Suprapubic skin (tissue), 4 donors: Measurements from ENCODE around the gene ITM2C. TPM values are rescaled to one million over a fixed set of nuclear protein-coding genes. Genes with fewer than 3 reads are reported as not detected.

Source experiments
- DNase-seq, 2 donors: peaks; one replicate each; pipeline ENCODE4 v3.0.0-alpha.2; 2019; ENCODE audit warnings: low spot score in 2 of 2
- H3K27ac ChIP-seq: fragments of 200-600 bp; sonication (generic); one replicate; pipeline ENCODE4 v1.5.1; 2019
- H3K27me3 ChIP-seq: fragments of 200-600 bp; sonication (generic); one replicate; pipeline ENCODE4 v1.5.1; 2019
- H3K36me3 ChIP-seq: fragments of 200-600 bp; sonication (generic); one replicate; pipeline ENCODE4 v1.5.1; 2019
- H3K4me1 ChIP-seq: fragments of 200-600 bp; sonication (generic); one replicate; pipeline ENCODE4 v1.5.1; 2019
- H3K4me3 ChIP-seq: fragments of 200-600 bp; sonication (generic); one replicate; pipeline ENCODE4 v1.5.1; 2019; ENCODE audit warnings: mild to moderate bottlenecking
- H3K9me3 ChIP-seq: fragments of 200-600 bp; sonication (generic); one replicate; pipeline ENCODE4 v1.5.1; 2019
- CTCF ChIP-seq, 2 donors: fragments of 200-600 bp in 1 of 2; fragments of 450-650 bp in 1 of 2; sonication (generic) in 1 of 2; IDR thresholded peaks; one replicate each; pipeline ENCODE4 v1.5.1; 2016 to 2019; ENCODE audit warnings: antibody characterized with exemption in 2 of 2, mild to moderate bottlenecking in 1 of 2, moderate library complexity in 1 of 2
- EP300 ChIP-seq: sonication (generic); formaldehyde crosslinking; IDR thresholded peaks from one replicate; pipeline ENCODE4 v1.6.1; 2017; ENCODE audit warnings: antibody characterized with exemption
- POLR2A ChIP-seq, 2 donors: fragments of 450-650 bp; IDR thresholded peaks; one replicate each; pipeline ENCODE4 v1.6.1; 2017; ENCODE audit warnings: antibody characterized with exemption in 2 of 2, mild to moderate bottlenecking in 2 of 2, moderate library complexity in 2 of 2
- POLR2AphosphoS5 ChIP-seq, 3 donors: sonication (generic); formaldehyde crosslinking; IDR thresholded peaks; one replicate each; pipeline ENCODE4 v1.6.1; 2017; ENCODE audit warnings: antibody characterized with exemption in 3 of 3
- WGBS: methylation state at CpG from one replicate; pipeline ENCODE4 v1.1.5; 2018; 5-methylcytosine and 5-hydroxymethylcytosine counted together
- total RNA-seq, 4 donors: library from RNA; depleted of rRNA; stranded (reverse); fragments of >200 nt; gene quantifications; one replicate each; pipeline ENCODE4 v1.1.0, GENCODE V29; 2016

The ITM2C gene
- total RNA-seq, 4 donors from 2014 or later, result 9.0 to 17.9 (median 11.4) TPM

GRCh38 chr2:230898713-230899091 is 34.0 kb downstream of the ITM2C start:
- peak in 1 of 2 donors; percentile 67 for DNase-seq
- no peaks in the 10 kb centered on the region for H3K36me3 ChIP-seq
- no peaks in the 10 kb centered on the region for H3K9me3 ChIP-seq
- no peak overlapping the region for H3K27ac ChIP-seq
- 65% methylated on average over 4 of the region's 8 CpGs for WGBS
- no peak overlapping the region for H3K4me3 ChIP-seq
- no peaks in the 10 kb centered on the region for H3K4me1 ChIP-seq
- TF ChIP-seq POLR2AphosphoS5 (IDR thresholded peaks at IDR 0.05) (no peak), CTCF (IDR thresholded peaks at IDR 0.05) (no peak), POLR2A (IDR thresholded peaks at IDR 0.05) (no peak), EP300 (no peak)
- peaks cover 28% of the 10 kb centered on the region for H3K27me3 ChIP-seq

- no peaks in the 10 kb centered on the region for H3K4me1 ChIP-seq
- TF ChIP-seq POLR2A (IDR thresholded peaks at IDR 0.05), result no peak
- TF ChIP-seq CTCF (IDR thresholded peaks at IDR 0.05), result no peak
- TF ChIP-seq EP300, result no peak
- no peak for TF ChIP-seq POLR2AphosphoS5 (IDR thresholded peaks at IDR 0.05)
- no peaks in the 10 kb centered on the region for H3K9me3 ChIP-seq
- H3K27ac ChIP-seq, result no peak overlapping the region
- H3K36me3 ChIP-seq, result no peaks in the 10 kb centered on the region
- no peak overlapping the region for H3K4me3 ChIP-seq
- 33% methylated on average over 5 of the region's 5 CpGs for WGBS
- peak in 1 of 2 donors; percentile 49 for DNase-seq
- peaks cover 28% of the 10 kb centered on the region for H3K27me3 ChIP-seq
These were observed 34.5 kb downstream of the ITM2C start for GRCh38 chr2:230899287-230899686.

- peaks cover 28% of the 10 kb centered on the region for H3K27me3 ChIP-seq
- WGBS, result 91% methylated on average over 4 of the region's 4 CpGs
- H3K4me3 ChIP-seq, result no peak overlapping the region
- DNase-seq, result peak in 1 of 2 donors; percentile 28
- TF ChIP-seq POLR2AphosphoS5 (IDR thresholded peaks at IDR 0.05) (no peak), CTCF (IDR thresholded peaks at IDR 0.05) (no peak), EP300 (no peak), POLR2A (IDR thresholded peaks at IDR 0.05) (no peak)
- H3K27ac ChIP-seq, result no peak overlapping the region
- no peaks in the 10 kb centered on the region for H3K36me3 ChIP-seq
- H3K4me1 ChIP-seq, result no peaks in the 10 kb centered on the region
- no peaks in the 10 kb centered on the region for H3K9me3 ChIP-seq
These were observed 35.0 kb downstream of the ITM2C start for GRCh38 chr2:230899786-230900185.

GRCh38 chr2:230900336-230900995 is 35.7 kb downstream of the ITM2C start:
- H3K9me3 ChIP-seq, result no peaks in the 10 kb centered on the region
- no peak for TF ChIP-seq EP300
- no peak for TF ChIP-seq POLR2AphosphoS5 (IDR thresholded peaks at IDR 0.05)
- no peak for TF ChIP-seq CTCF (IDR thresholded peaks at IDR 0.05)
- TF ChIP-seq POLR2A (IDR thresholded peaks at IDR 0.05), result no peak
- H3K36me3 ChIP-seq, result no peaks in the 10 kb centered on the region
- H3K27me3 ChIP-seq, result peaks cover 28% of the 10 kb centered on the region
- DNase-seq, result peak in 1 of 2 donors; percentile 58
- no peaks in the 10 kb centered on the region for H3K4me1 ChIP-seq
- 73% methylated on average over 8 of the region's 10 CpGs for WGBS
- H3K4me3 ChIP-seq, result no peak overlapping the region
- H3K27ac ChIP-seq, result no peak overlapping the region

DNA sequence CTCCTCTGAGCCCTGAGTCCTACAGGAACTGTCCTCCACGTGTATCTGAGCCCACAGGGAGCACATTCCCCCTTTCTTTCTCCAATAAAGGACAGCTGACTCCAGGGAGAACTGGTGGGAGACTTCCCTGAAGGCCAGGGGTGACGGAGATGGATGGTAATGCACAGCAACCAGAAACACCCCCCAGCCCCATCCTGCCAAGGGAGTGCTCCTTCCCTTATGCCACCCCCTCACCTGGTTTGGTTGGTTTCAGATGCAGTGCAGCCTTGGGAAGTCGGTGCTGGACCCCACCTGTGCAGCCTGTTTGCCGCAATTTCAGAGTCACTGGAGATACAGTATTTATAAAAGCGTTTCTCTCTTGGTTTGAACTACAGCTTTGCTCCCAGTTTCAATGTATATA is 36.3 kb downstream of the ITM2C start:
- H3K4me3 ChIP-seq, result no peak overlapping the region
- H3K27ac ChIP-seq, result no peak overlapping the region
- no peaks in the 10 kb centered on the region for H3K9me3 ChIP-seq
- peaks cover 28% of the 10 kb centered on the region for H3K27me3 ChIP-seq
- TF ChIP-seq EP300, result no peak
- TF ChIP-seq CTCF (IDR thresholded peaks at IDR 0.05), result no peak
- no peak for TF ChIP-seq POLR2A (IDR thresholded peaks at IDR 0.05)
- TF ChIP-seq POLR2AphosphoS5 (IDR thresholded peaks at IDR 0.05), result no peak
- WGBS, result 76% methylated on average over 5 of the region's 5 CpGs
- no peaks in the 10 kb centered on the region for H3K36me3 ChIP-seq
- H3K4me1 ChIP-seq, result no peaks in the 10 kb centered on the region
- peak in 1 of 2 donors; percentile 70 for DNase-seq
